ENCODE measurements around the gene CLIP3.
A peak's percentile ranks its signal among the peaks of the same experiment; 100 is the strongest.
"Not testable (repeated sequence)": the region's sequence is repeated elsewhere in the genome, so short reads cannot be mapped to it uniquely, and the experiment has no call there.

Gene CLIP3

DNA sequence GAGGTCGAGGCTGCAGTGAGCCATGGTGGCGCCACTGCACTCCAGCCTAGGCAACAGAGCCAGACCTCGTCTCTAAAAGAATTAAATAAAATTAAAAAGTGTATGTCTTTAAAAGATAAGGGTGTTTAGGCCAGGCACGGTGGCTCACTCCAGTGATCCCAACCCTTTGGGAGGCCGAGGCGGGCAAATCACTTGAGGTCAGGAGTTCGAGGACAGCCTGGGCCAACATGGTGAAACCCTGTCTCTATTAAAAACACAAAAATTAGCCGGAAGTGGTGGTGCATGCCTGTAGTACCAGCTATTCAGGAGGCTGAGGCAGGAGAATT is 45.1 kb downstream of the CLIP3 start:
- Histone ChIP-seq H3K4me1 (ENCODE audit: control extremely low read depth in 1 of 4, control insufficient read depth in 4 of 4, insufficient read depth in 4 of 4, low read length in 3 of 4) (peaks cover 0 to 8% (median 5%) of the 10 kb centered on the region in 4 experiments), H3K27ac (ENCODE audit: insufficient read depth in 1 of 2, low read depth in 1 of 2, low read length in 2 of 2, poor library complexity in 1 of 2, severe bottlenecking in 2 of 2) (no peak overlapping the region), H3K36me3 (ENCODE audit: control insufficient read depth in 4 of 4, insufficient read depth in 4 of 4, low read length in 3 of 4) (no peaks in the 10 kb centered on the region), H3K4me3 (ENCODE audit: control insufficient read depth in 1 of 7, extremely low read depth in 1 of 7, insufficient read depth in 4 of 7, low read depth in 2 of 7, low read length in 6 of 7) (peak overlapping the region in 1 of 7 experiments; percentile 74), H3K9me3 (ENCODE audit: control extremely low read depth in 1 of 5, control insufficient read depth in 4 of 5, insufficient read depth in 2 of 5, low read depth in 1 of 5, low read length in 4 of 5) (no peaks in the 10 kb centered on the region), H3K27me3 (replicated peaks in 2 of 5; ENCODE audit: control insufficient read depth in 4 of 5, insufficient read depth in 5 of 5, low read length in 4 of 5) (peaks cover 0 to 8% (median 5%) of the 10 kb centered on the region in 5 experiments)
- 31% methylated on average over 4 of the region's 8 CpGs for WGBS (ENCODE audit: insufficient coverage)
- CTCF ChIA-PET: interaction anchor here (1.4 to 1.5 kb wide), 2 partner anchors 9 to 13 kb away, joined by 4 read pairs; no protein-coding TSS in a partner anchor
- POLR2A ChIA-PET: no interaction called here
- no peak for DNase-seq

DNA sequence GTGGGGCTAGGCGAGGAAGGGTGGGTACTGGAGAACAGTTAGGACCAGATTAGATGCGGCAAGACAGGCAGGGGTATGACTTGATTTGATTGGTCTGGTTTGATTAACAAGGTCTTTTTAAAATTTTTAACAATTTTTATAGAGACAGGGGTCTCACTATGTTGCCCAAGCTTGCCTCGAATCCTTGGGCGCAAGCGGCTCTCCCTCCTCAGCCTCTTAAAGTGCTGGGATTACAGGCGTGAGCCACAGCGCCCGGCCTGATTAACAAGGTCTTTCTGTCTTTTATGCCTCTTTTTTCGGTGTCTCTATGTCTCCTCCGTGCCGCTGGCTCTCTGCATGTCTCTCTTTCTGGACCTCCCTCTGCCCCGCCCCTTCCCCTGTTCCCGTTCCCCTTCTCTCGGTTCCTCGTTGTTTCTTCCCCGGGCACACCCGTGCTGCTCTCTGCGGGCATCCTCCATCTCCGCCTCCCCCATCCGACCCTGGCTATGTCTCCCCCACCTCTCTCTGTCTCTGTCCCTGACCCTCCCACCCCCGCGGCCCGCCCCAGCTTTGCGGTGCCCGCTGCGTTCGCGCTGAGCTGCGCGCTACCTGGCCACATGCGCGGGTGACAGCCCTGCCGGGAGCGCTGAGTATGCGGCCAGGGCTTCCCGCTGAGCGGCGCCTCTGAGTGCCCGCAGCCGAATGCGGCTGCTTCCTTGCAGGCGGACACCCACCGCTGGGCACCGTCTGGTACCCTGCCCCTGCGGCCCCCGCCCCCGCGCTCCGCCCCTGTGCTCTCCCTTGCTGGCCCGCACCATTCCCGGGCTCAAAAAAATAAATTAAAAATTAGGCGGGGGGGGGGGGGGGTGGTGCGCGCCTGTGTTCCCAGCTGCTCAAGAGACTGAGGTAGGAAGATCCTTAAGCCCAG is 45.8 kb downstream of the CLIP3 start:
- peak; percentile 21 to 53 (median 49) for DNase-seq
- Histone ChIP-seq H3K27me3 (replicated peaks in 2 of 5; ENCODE audit: control insufficient read depth in 4 of 5, insufficient read depth in 5 of 5, low read length in 4 of 5) (peaks cover 0 to 13% (median 8%) of the 10 kb centered on the region in 5 experiments), H3K4me1 (ENCODE audit: control extremely low read depth in 1 of 4, control insufficient read depth in 4 of 4, insufficient read depth in 4 of 4, low read length in 3 of 4) (peaks cover 0 to 8% (median 5%) of the 10 kb centered on the region in 4 experiments), H3K4me3 (ENCODE audit: control insufficient read depth in 1 of 7, extremely low read depth in 1 of 7, insufficient read depth in 4 of 7, low read depth in 2 of 7, low read length in 6 of 7) (peak overlapping the region in 6 of 7 experiments; percentile 10 to 74 (median 55)), H3K9me3 (ENCODE audit: control extremely low read depth in 1 of 5, control insufficient read depth in 4 of 5, insufficient read depth in 2 of 5, low read depth in 1 of 5, low read length in 4 of 5) (no peaks in the 10 kb centered on the region), H3K36me3 (ENCODE audit: control insufficient read depth in 4 of 4, insufficient read depth in 4 of 4, low read length in 3 of 4) (no peaks in the 10 kb centered on the region), H3K27ac (ENCODE audit: insufficient read depth in 1 of 2, low read depth in 1 of 2, low read length in 2 of 2, poor library complexity in 1 of 2, severe bottlenecking in 2 of 2) (no peak overlapping the region)
- ChIA-PET POLR2A (no interaction called here), CTCF (interaction anchor here (1.4 to 1.5 kb wide), 2 partner anchors 10 to 13 kb away, joined by 4 read pairs; no protein-coding TSS in a partner anchor)
- WGBS (ENCODE audit: insufficient coverage): 10% methylated on average over 38 of the region's 54 CpGs

DNA sequence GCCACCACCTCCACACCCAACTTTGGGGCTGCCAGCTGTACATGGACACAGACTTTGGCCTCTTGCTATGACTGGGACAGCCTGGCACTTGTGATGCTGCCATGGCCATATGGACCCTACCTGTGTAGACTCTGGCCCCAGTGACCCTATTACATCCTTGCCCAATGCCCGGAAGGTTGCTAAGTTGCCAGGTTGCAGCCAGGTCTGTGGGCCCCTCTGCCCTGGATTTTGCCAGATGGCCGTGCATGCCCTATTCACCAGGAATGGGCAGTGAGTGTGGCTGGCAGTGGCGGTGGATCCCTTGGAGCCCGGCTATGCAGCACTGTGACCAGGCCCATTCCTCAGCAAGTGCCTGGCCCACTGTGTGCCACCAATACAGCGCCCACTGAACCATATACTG is 46.6 kb downstream of the CLIP3 start:
- Histone ChIP-seq H3K36me3 (ENCODE audit: control insufficient read depth in 4 of 4, insufficient read depth in 4 of 4, low read length in 3 of 4) (no peaks in the 10 kb centered on the region), H3K4me1 (ENCODE audit: control extremely low read depth in 1 of 4, control insufficient read depth in 4 of 4, insufficient read depth in 4 of 4, low read length in 3 of 4) (peaks cover 0 to 8% (median 5%) of the 10 kb centered on the region in 4 experiments), H3K9me3 (ENCODE audit: control extremely low read depth in 1 of 5, control insufficient read depth in 4 of 5, insufficient read depth in 2 of 5, low read depth in 1 of 5, low read length in 4 of 5) (no peaks in the 10 kb centered on the region), H3K27me3 (replicated peaks in 2 of 5; ENCODE audit: control insufficient read depth in 4 of 5, insufficient read depth in 5 of 5, low read length in 4 of 5) (peaks cover 0 to 13% (median 8%) of the 10 kb centered on the region in 5 experiments), H3K27ac (ENCODE audit: insufficient read depth in 1 of 2, low read depth in 1 of 2, low read length in 2 of 2, poor library complexity in 1 of 2, severe bottlenecking in 2 of 2) (no peak overlapping the region), H3K4me3 (ENCODE audit: control insufficient read depth in 1 of 7, extremely low read depth in 1 of 7, insufficient read depth in 4 of 7, low read depth in 2 of 7, low read length in 6 of 7) (no peak overlapping the region)
- ChIA-PET CTCF (no interaction called here), POLR2A (no interaction called here)
- WGBS (ENCODE audit: insufficient coverage): 98% methylated on average over 5 of the region's 5 CpGs
- no peak for DNase-seq

DNA sequence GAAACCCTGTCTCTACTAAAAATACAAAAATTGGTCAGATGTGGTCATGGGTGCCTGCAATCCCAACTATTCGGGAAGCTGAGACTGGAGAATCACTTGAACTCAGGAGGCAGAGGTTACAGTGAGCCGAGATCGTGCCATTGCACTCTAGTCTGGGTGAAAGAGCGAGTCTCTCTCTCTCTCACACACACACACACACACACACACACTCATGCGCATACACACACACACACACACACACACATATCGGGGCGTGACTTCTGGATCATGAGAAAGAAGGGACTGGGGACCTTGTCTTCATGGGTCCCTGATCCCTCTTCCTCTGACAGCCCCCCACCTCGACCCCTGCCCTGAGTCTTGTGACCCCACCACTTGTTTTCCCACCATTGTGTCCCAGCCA is 49.5 kb downstream of the CLIP3 start:
- no peaks in the 10 kb centered on the region for H3K9me3 ChIP-seq (ENCODE audit: control extremely low read depth in 1 of 5, control insufficient read depth in 4 of 5, insufficient read depth in 2 of 5, low read depth in 1 of 5, low read length in 4 of 5)
- POLR2A ChIA-PET: no interaction called here
- H3K36me3 ChIP-seq (ENCODE audit: control insufficient read depth in 4 of 4, insufficient read depth in 4 of 4, low read length in 3 of 4): no peaks in the 10 kb centered on the region
- no peak overlapping the region for H3K4me3 ChIP-seq (ENCODE audit: control insufficient read depth in 1 of 7, extremely low read depth in 1 of 7, insufficient read depth in 4 of 7, low read depth in 2 of 7, low read length in 6 of 7)
- DNase-seq: no peak
- no peak overlapping the region for H3K27ac ChIP-seq (ENCODE audit: insufficient read depth in 1 of 2, low read depth in 1 of 2, low read length in 2 of 2, poor library complexity in 1 of 2, severe bottlenecking in 2 of 2)
- peaks cover 0 to 29% (median 11%) of the 10 kb centered on the region in 5 experiments for H3K27me3 ChIP-seq (replicated peaks in 2 of 5; ENCODE audit: control insufficient read depth in 4 of 5, insufficient read depth in 5 of 5, low read length in 4 of 5)
- 82% methylated on average over 5 of the region's 8 CpGs for WGBS (ENCODE audit: insufficient coverage)
- CTCF ChIA-PET: no interaction called here
- H3K4me1 ChIP-seq (ENCODE audit: control extremely low read depth in 1 of 4, control insufficient read depth in 4 of 4, insufficient read depth in 4 of 4, low read length in 3 of 4): peaks cover 0 to 8% (median 5%) of the 10 kb centered on the region in 4 experiments

DNA sequence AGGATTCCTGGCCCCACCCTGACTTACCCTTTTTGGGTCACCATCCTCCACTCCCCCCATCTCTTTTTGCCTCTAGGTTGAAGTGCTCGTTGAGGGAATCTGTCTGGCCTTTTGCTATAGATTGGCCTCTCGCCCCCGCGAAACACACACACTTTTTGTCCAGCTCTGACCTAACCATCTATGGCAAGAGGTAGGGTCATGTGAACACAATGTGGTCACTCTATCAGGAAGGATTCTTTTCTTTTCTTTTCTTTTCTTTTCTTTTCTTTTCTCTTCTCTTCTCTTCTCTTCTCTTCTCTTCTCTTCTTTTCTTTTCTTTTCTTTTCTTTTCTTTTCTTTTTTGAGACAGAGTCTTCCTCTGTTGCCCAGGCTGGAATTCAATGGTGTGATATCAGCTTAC is 51.7 kb downstream of the CLIP3 start:
- H3K9me3 ChIP-seq (ENCODE audit: control extremely low read depth in 1 of 5, control insufficient read depth in 4 of 5, insufficient read depth in 2 of 5, low read depth in 1 of 5, low read length in 4 of 5); CTCF ChIA-PET; H3K4me3 ChIP-seq (ENCODE audit: control insufficient read depth in 1 of 7, extremely low read depth in 1 of 7, insufficient read depth in 4 of 7, low read depth in 2 of 7, low read length in 6 of 7); H3K4me1 ChIP-seq (ENCODE audit: control extremely low read depth in 1 of 4, control insufficient read depth in 4 of 4, insufficient read depth in 4 of 4, low read length in 3 of 4); DNase-seq; POLR2A ChIA-PET; H3K27ac ChIP-seq (ENCODE audit: insufficient read depth in 1 of 2, low read depth in 1 of 2, low read length in 2 of 2, poor library complexity in 1 of 2, severe bottlenecking in 2 of 2); H3K36me3 ChIP-seq (ENCODE audit: control insufficient read depth in 4 of 4, insufficient read depth in 4 of 4, low read length in 3 of 4): not testable (repeated sequence)
- WGBS (ENCODE audit: insufficient coverage): 100% methylated on average over 4 of the region's 4 CpGs
- peaks cover 0 to 35% (median 9%) of the 10 kb centered on the region in 5 experiments for H3K27me3 ChIP-seq (replicated peaks in 2 of 5; ENCODE audit: control insufficient read depth in 4 of 5, insufficient read depth in 5 of 5, low read length in 4 of 5)

DNA sequence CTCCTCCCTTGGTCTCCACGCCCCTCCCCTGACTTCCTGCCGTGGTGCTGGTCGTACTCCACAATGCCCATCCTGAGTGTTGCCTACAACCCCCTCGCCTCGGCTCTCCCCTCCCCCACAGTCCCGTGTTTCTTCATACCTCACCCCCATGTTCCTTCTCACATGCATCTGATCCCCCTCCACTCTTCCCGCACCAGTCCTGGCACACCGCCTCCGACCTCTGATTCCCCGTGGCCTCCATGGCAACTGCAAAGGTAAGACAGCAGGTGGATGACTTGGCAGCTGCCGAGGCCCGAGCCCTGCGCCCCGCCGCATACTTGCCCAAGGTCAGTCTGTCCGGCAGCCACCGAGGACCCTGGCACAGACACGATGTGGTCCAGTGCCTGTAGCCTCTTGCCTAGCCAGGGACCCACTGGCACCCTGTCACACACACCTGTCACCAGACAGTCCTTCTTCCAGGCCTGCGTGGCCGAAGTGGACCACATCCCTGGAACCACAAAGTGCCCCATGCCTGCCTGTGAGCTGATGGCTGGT is 53.8 kb downstream of the CLIP3 start:
- POLR2A ChIA-PET: no interaction called here
- no peak for DNase-seq
- Histone ChIP-seq H3K27ac (ENCODE audit: insufficient read depth in 1 of 2, low read depth in 1 of 2, low read length in 2 of 2, poor library complexity in 1 of 2, severe bottlenecking in 2 of 2) (no peak overlapping the region), H3K4me1 (ENCODE audit: control extremely low read depth in 1 of 4, control insufficient read depth in 4 of 4, insufficient read depth in 4 of 4, low read length in 3 of 4) (no peaks in the 10 kb centered on the region), H3K27me3 (replicated peaks in 2 of 5; ENCODE audit: control insufficient read depth in 4 of 5, insufficient read depth in 5 of 5, low read length in 4 of 5) (peaks cover 0 to 39% (median 5%) of the 10 kb centered on the region in 5 experiments), H3K4me3 (ENCODE audit: control insufficient read depth in 1 of 7, extremely low read depth in 1 of 7, insufficient read depth in 4 of 7, low read depth in 2 of 7, low read length in 6 of 7) (no peak overlapping the region), H3K9me3 (ENCODE audit: control extremely low read depth in 1 of 5, control insufficient read depth in 4 of 5, insufficient read depth in 2 of 5, low read depth in 1 of 5, low read length in 4 of 5) (no peaks in the 10 kb centered on the region), H3K36me3 (ENCODE audit: control insufficient read depth in 4 of 4, insufficient read depth in 4 of 4, low read length in 3 of 4) (no peaks in the 10 kb centered on the region)
- 62% methylated on average over 18 of the region's 20 CpGs for WGBS (ENCODE audit: insufficient coverage)
- CTCF ChIA-PET: interaction anchor here (1.3 kb wide), 1 partner anchor 14 kb away, joined by 3 read pairs; no protein-coding TSS in a partner anchor

DNA sequence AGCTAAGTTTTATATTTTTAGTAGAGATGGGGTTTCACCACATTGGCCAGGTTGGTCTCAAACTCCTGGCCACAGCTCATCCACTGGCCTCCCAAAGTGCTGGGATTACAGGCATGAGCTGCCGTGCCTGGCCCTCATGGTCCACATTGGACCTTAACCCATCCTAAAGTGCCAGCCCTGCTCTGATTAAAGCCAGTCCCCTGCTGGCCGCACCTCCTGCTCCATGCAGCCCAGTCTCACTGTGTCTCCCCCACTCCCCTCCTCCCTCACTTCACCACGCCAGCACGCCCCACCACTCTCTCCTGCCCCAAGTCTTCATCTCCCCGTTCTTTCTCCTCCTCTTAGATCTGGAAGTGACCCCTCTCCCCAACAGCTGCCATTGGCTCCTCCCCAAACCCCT is 54.4 kb downstream of the CLIP3 start:
- Histone ChIP-seq H3K9me3 (ENCODE audit: control extremely low read depth in 1 of 5, control insufficient read depth in 4 of 5, insufficient read depth in 2 of 5, low read depth in 1 of 5, low read length in 4 of 5) (no peaks in the 10 kb centered on the region), H3K27me3 (replicated peaks in 2 of 5; ENCODE audit: control insufficient read depth in 4 of 5, insufficient read depth in 5 of 5, low read length in 4 of 5) (peaks cover 0 to 39% (median 3%) of the 10 kb centered on the region in 5 experiments), H3K27ac (ENCODE audit: insufficient read depth in 1 of 2, low read depth in 1 of 2, low read length in 2 of 2, poor library complexity in 1 of 2, severe bottlenecking in 2 of 2) (no peak overlapping the region), H3K4me3 (ENCODE audit: control insufficient read depth in 1 of 7, extremely low read depth in 1 of 7, insufficient read depth in 4 of 7, low read depth in 2 of 7, low read length in 6 of 7) (no peak overlapping the region), H3K4me1 (ENCODE audit: control extremely low read depth in 1 of 4, control insufficient read depth in 4 of 4, insufficient read depth in 4 of 4, low read length in 3 of 4) (no peaks in the 10 kb centered on the region), H3K36me3 (ENCODE audit: control insufficient read depth in 4 of 4, insufficient read depth in 4 of 4, low read length in 3 of 4) (no peaks in the 10 kb centered on the region)
- CTCF ChIA-PET: no interaction called here
- 46% methylated on average over 5 of the region's 5 CpGs for WGBS (ENCODE audit: insufficient coverage)
- POLR2A ChIA-PET: no interaction called here
- no peak for DNase-seq

Measured in common myeloid progenitor, CD34-positive (primary cell).